HepG2 (cell line): Measurements from ENCODE around the gene GAL3ST2. TPM values are rescaled to one million over a fixed set of nuclear protein-coding genes. Genes with fewer than 3 reads are reported as not detected.
A peak's percentile ranks its signal among the peaks of the same experiment; 100 is the strongest.

Experiments
- CREBL2 ChIP-seq: sonication (generic); formaldehyde crosslinking; IDR thresholded peaks from 2 replicates; pipeline ENCODE4 v1.8.1; 2023; ENCODE audit warnings: missing genetic modification reagents, mild to moderate bottlenecking, borderline replicate concordance
- ETS1 ChIP-seq: sonication (generic); formaldehyde crosslinking; IDR thresholded peaks from 2 replicates; pipeline ENCODE4 v1.4.0; 2020; ENCODE audit warnings: missing genetic modification reagents
- FOXC1 ChIP-seq: sonication (generic); formaldehyde crosslinking; IDR thresholded peaks from 2 replicates; pipeline ENCODE4 v1.8.0; 2022; ENCODE audit warnings: mild to moderate bottlenecking, missing genetic modification reagents, borderline replicate concordance
- GLI4 ChIP-seq: sonication (generic); formaldehyde crosslinking; IDR thresholded peaks from 2 replicates; pipeline ENCODE4 v1.5.1; 2020; ENCODE audit warnings: missing genetic modification reagents, mild to moderate bottlenecking, moderate library complexity, borderline replicate concordance
- GMEB1 ChIP-seq: sonication (generic); formaldehyde crosslinking; IDR thresholded peaks from 2 replicates; pipeline ENCODE4 v1.5.1; 2020; ENCODE audit warnings: missing genetic modification reagents, mild to moderate bottlenecking, borderline replicate concordance
- HNF1B ChIP-seq: sonication (generic); formaldehyde crosslinking; IDR thresholded peaks from 2 replicates; pipeline ENCODE4 v1.5.1; 2020; ENCODE audit warnings: mild to moderate bottlenecking, moderate library complexity, missing genetic modification reagents
- HNRNPK ChIP-seq: fragments of 200-400 bp; formaldehyde crosslinking; IDR thresholded peaks from 2 replicates; pipeline ENCODE4 v1.6.1; 2018; ENCODE audit warnings: low read length, low read depth, moderate library complexity, mild to moderate bottlenecking; ENCODE audit not compliant: poor library complexity, severe bottlenecking
- KLF12 ChIP-seq: sonication (generic); formaldehyde crosslinking; IDR thresholded peaks from 2 replicates; pipeline ENCODE4 v1.4.0; 2020; ENCODE audit warnings: missing genetic modification reagents, borderline replicate concordance
- NAIF1 ChIP-seq: sonication (generic); formaldehyde crosslinking; IDR thresholded peaks from 2 replicates; pipeline ENCODE4 v1.5.0; 2020; ENCODE audit warnings: mild to moderate bottlenecking, missing genetic modification reagents, borderline replicate concordance
- PBX3 ChIP-seq: sonication (generic); formaldehyde crosslinking; IDR thresholded peaks from 2 replicates; pipeline ENCODE4 v1.8.1; 2023; ENCODE audit warnings: missing genetic modification reagents, inconsistent platforms, borderline replicate concordance
- PRDM15 ChIP-seq: sonication (generic); formaldehyde crosslinking; IDR thresholded peaks from 2 replicates; pipeline ENCODE4 v1.4.0; 2020; ENCODE audit warnings: missing genetic modification reagents
- ZBTB39 ChIP-seq: sonication (generic); formaldehyde crosslinking; IDR thresholded peaks from 2 replicates; pipeline ENCODE4 v1.5.0; 2020; ENCODE audit warnings: missing genetic modification reagents
- ZNF234 ChIP-seq: sonication (generic); formaldehyde crosslinking; conservative IDR thresholded peaks from 2 replicates; pipeline ENCODE4 v1.5.1; 2020; ENCODE audit warnings: mild to moderate bottlenecking, missing genetic modification reagents
- ZNF558 ChIP-seq: sonication (generic); formaldehyde crosslinking; IDR thresholded peaks from 2 replicates; pipeline ENCODE4 v1.9.0; 2022; ENCODE audit warnings: mild to moderate bottlenecking, missing genetic modification reagents, borderline replicate concordance
- ZNF816 ChIP-seq: sonication (generic); formaldehyde crosslinking; IDR thresholded peaks from 2 replicates; pipeline ENCODE4 v1.8.0; 2022; ENCODE audit warnings: missing genetic modification reagents, mild to moderate bottlenecking, borderline replicate concordance
- polyA plus RNA-seq, 8 experiments: library from polyadenylated mRNA; depleted of rRNA in 3 of 8; stranded (reverse) in 7 of 8; unstranded in 1 of 8; fragments of >200 nt; fragmentation: Illumina TruSeq in 4 of 8; extraction: Trizol in 4 of 8; gene quantifications; 2 replicates each; pipeline versions ENCODE4 v1.2.1 to v1.2.3, GENCODE V29; 2011 to 2016; ENCODE audit warnings: low read depth in 4 of 8, missing spikeins in 1 of 8, mixed read lengths in 1 of 8; ENCODE audit not compliant: insufficient read depth in 1 of 8
- total RNA-seq, 5 experiments: library from RNA; depleted of rRNA; stranded (reverse); fragments of >200 nt; fragmentation: Illumina TruSeq; extraction: Trizol; gene quantifications; 2 replicates each; pipeline ENCODE4 v1.2.3, GENCODE V29; 2016; ENCODE audit warnings: low read depth in 1 of 5

Gene GAL3ST2
- total and polyA plus RNA-seq, 2 of the 13 experiments (the other 11 are each of a cell fraction or from before 2014, with no cell fraction given): 0.17 to 0.20 TPM

- TF ChIP-seq ETS1 (CRISPR knock-in tag) (0 out of 2 replicates have a peak, but pooled peaks have one; percentile 29), HNF1B (CRISPR knock-in tag) (no peak), ZNF558 (CRISPR knock-in tag) (peak; percentile 97; the same call in 1 of the 2 replicates), GMEB1 (CRISPR knock-in tag) (0 out of 2 replicates have a peak, but pooled peaks have one; percentile 14), NAIF1 (peak; percentile 40), KLF12 (CRISPR knock-in tag) (0 out of 2 replicates have a peak, but pooled peaks have one; percentile 6), GLI4 (CRISPR knock-in tag) (peak; percentile 97; the same call in 1 of the 2 replicates), PRDM15 (CRISPR knock-in tag) (0 out of 2 replicates have a peak, but pooled peaks have one; percentile 3), CREBL2 (CRISPR knock-in tag) (peak; percentile 27; the same call in 1 of the 2 replicates), PBX3 (0 out of 2 replicates have a peak, but pooled peaks have one; percentile 50), HNRNPK (no peak), FOXC1 (CRISPR knock-in tag) (peak; percentile 20; the same call in 1 of the 2 replicates), ZNF234 (CRISPR knock-in tag) (peak; percentile 70; the same call in 1 of the 2 replicates), ZBTB39 (CRISPR knock-in tag) (no peak), ZNF816 (CRISPR knock-in tag) (0 out of 2 replicates have a peak, but pooled peaks have one; percentile 54)
Measured at GRCh38 chr2:241770936-241771285, 5.7 kb upstream of the GAL3ST2 start (continued).
